Measurements from ENCODE around the gene SEC24D. TPM values are rescaled to one million over a fixed set of nuclear protein-coding genes. Genes with fewer than 3 reads are reported as not detected.

Gene SEC24D
- total and polyA plus RNA-seq, 9 of the 15 experiments (the other 6 are each of a cell fraction or from before 2014, with no cell fraction given) = 7.1 to 22.5 (median 11.3) TPM

- H3K36me3 ChIP-seq (ENCODE audit: control insufficient read depth, insufficient read depth, low read length) = peaks cover 5% of the 10 kb centered on the region; the same call in 1 of the 3 replicates
- ChIA-PET CTCF (ENCODE audit: low intra/inter-chr PET ratio) (interaction anchor here (2.2 kb wide), 1 partner anchor 117 kb away, joined by 23 read pairs; no protein-coding TSS in a partner anchor), POLR2A (no interaction called here)
- H3K79me2 ChIP-seq (ENCODE audit: control insufficient read depth, insufficient read depth, low read length) = no peaks in the 10 kb centered on the region
- H4K20me1 ChIP-seq (replicated peaks; ENCODE audit: control insufficient read depth, insufficient read depth, low read length) = 0 out of 2 replicates have a peak, but pooled peaks cover 6% of the 10 kb centered on the region
- WGBS (ENCODE audit: insufficient coverage, low coverage, missing lambda C conversion rate) = 27% methylated on average over 2 of the region's 2 CpGs
- H3K27me3 ChIP-seq (ENCODE audit: control insufficient read depth in 2 of 2, insufficient read depth in 2 of 2, low read length in 2 of 2) = no peaks in the 10 kb centered on the region
- DNase-seq (ENCODE audit: extremely low read depth in 1 of 4, low spot score in 3 of 4) (no peak), ATAC-seq (no peak), FAIRE-seq (no peak)
- no peak overlapping the region for H3K9ac ChIP-seq (ENCODE audit: insufficient read depth in 1 of 2, low read depth in 2 of 2, low read length in 2 of 2)
- H3K9me3 ChIP-seq (replicated peaks; ENCODE audit: control insufficient read depth, insufficient read depth, low read depth, low read length) = no peaks in the 10 kb centered on the region
- H3K4me2 ChIP-seq (ENCODE audit: insufficient read depth, low read length) = no peak overlapping the region
- no peak overlapping the region for H3K4me3 ChIP-seq
- TF ChIP-seq TEAD4 (IDR thresholded peaks at IDR 0.05; ENCODE audit: low read length) (no peak), TEAD4 (CRISPR knock-in tag; IDR thresholded peaks at IDR 0.05; ENCODE audit: borderline replicate concordance) (no peak), HMG20A (CRISPR knock-in tag; conservative IDR thresholded peaks at IDR 0.05) (no peak), HOXB6 (CRISPR knock-in tag; IDR thresholded peaks at IDR 0.05; ENCODE audit: borderline replicate concordance) (no peak), CUX1 (CRISPR knock-in tag; IDR thresholded peaks at IDR 0.05) (no peak), TSC22D4 (tag; IDR thresholded peaks at IDR 0.05) (no peak), ZNF280A (IDR thresholded peaks at IDR 0.05; ENCODE audit: low read depth, partially characterized antibody) (no peak), STAT5A (IDR thresholded peaks at IDR 0.05; ENCODE audit: borderline replicate concordance, low read length) (no peak)
- TF ChIP-seq, protein P1, sequence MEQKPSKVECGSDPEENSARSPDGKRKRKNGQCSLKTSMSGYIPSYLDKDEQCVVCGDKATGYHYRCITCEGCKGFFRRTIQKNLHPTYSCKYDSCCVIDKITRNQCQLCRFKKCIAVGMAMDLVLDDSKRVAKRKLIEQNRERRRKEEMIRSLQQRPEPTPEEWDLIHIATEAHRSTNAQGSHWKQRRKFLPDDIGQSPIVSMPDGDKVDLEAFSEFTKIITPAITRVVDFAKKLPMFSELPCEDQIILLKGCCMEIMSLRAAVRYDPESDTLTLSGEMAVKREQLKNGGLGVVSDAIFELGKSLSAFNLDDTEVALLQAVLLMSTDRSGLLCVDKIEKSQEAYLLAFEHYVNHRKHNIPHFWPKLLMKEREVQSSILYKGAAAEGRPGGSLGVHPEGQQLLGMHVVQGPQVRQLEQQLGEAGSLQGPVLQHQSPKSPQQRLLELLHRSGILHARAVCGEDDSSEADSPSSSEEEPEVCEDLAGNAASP (IDR thresholded peaks at IDR 0.05) = no peak
- BruUV-seq (replicated peaks) = no TSS peak
- H3K27ac ChIP-seq (ENCODE audit: extremely low read depth, low read depth, low read length) = no peak overlapping the region
- H3K9me1 ChIP-seq (ENCODE audit: control insufficient read depth, insufficient read depth, low read length) = no peaks in the 10 kb centered on the region
- intact Hi-C loops (cut with micrococcal nuclease) = no loop called here
- H3K4me1 ChIP-seq (replicated peaks in 1 of 2; ENCODE audit: control insufficient read depth in 2 of 2, insufficient read depth in 2 of 2, low read length in 2 of 2) = no peaks in the 10 kb centered on the region
- no peak overlapping the region for H2AFZ ChIP-seq (ENCODE audit: low read depth, low read length)
- in situ Hi-C loops (cut with MboI) = no loop called here
Observed at GRCh38 chr4:118773429-118773792, 62.5 kb downstream of the SEC24D start.
